Right lobe of liver (tissue), 6 donors: ENCODE results near the gene VMP1. TPM values are rescaled to one million over a fixed set of nuclear protein-coding genes. Genes with fewer than 3 reads are reported as not detected.
"Not testable (repeated sequence)": the region's sequence is repeated elsewhere in the genome, so short reads cannot be mapped to it uniquely, and the experiment has no call there.

Experiments used
- ATAC-seq, 4 donors: fragments of 200-7000 bp; cut with Tn5 transposase; one replicate each; pipeline ENCODE4 v1.9.1; 2020; ENCODE audit warnings: mild to moderate bottlenecking in 4 of 4, moderate library complexity in 4 of 4
- DNase-seq, 3 donors: peaks; one replicate each; pipeline ENCODE4 v3.0.0-alpha.2; 2020
- H3K27ac ChIP-seq, 3 donors: fragments of 200-600 bp; one replicate each; pipeline ENCODE4 v1.8.0; 2022
- H3K27me3 ChIP-seq, 2 donors: fragments of 200-600 bp; one replicate each; pipeline ENCODE4 v1.8.0; 2022
- H3K36me3 ChIP-seq, 4 donors: fragments of 200-600 bp; sonication (generic) in 1 of 4; one replicate each; pipeline versions ENCODE4 v1.5.1 to v1.8.0; 2017 to 2022; ENCODE audit warnings: control low read depth in 1 of 4
- H3K4me1 ChIP-seq, 4 donors: fragments of 200-600 bp; sonication (generic) in 1 of 4; one replicate each; pipeline versions ENCODE4 v1.5.1 to v1.8.0; 2017 to 2022; ENCODE audit warnings: control low read depth in 1 of 4
- H3K4me3 ChIP-seq, 3 donors: fragments of 200-600 bp; one replicate each; pipeline ENCODE4 v1.8.0; 2022
- H3K9me3 ChIP-seq, 4 donors: fragments of 200-600 bp; sonication (generic) in 1 of 4; one replicate each; pipeline versions ENCODE4 v1.5.1 to v1.8.0; 2017 to 2022; ENCODE audit warnings: control low read depth in 1 of 4
- CTCF ChIP-seq, 4 donors: fragments of 200-600 bp in 3 of 4; fragments of 450-650 bp in 1 of 4; IDR thresholded peaks; one replicate each; pipeline versions ENCODE4 v1.5.1 to v1.8.0; 2016 to 2022; ENCODE audit warnings: antibody characterized with exemption in 4 of 4, mild to moderate bottlenecking in 2 of 4
- POLR2A ChIP-seq: fragments of 450-650 bp; IDR thresholded peaks from one replicate; pipeline ENCODE4 v1.6.1; 2017; ENCODE audit warnings: antibody characterized with exemption, mild to moderate bottlenecking
- WGBS: methylation state at CpG from one replicate; pipeline ENCODE4 v1.1.6; 2018; ENCODE audit warnings: low coverage, low lambda C conversion rate; ENCODE audit not compliant: insufficient coverage; ENCODE audit errors: missing lambda C conversion rate; 5-methylcytosine and 5-hydroxymethylcytosine counted together
- intact Hi-C, 2 donors: fragments of 100-400 bp; cut with DNase I; formaldehyde crosslinking; loops; one replicate each; pipeline versions ENCODE4 v1.11.2 to v1.14.1; 2022
- total RNA-seq, 6 experiments: library from RNA; depleted of rRNA in 2 of 6; stranded (reverse); fragments of >200 nt in 2 of 6; fragmentation: NEBNext Ultra II Directional in 3 of 6; extraction: Animal tissue kit (Norgen Biotek cat#: 25700) in 3 of 6; gene quantifications; one replicate each; pipeline versions ENCODE4 v1.1.0 to v1.2.4, GENCODE V29; 2016 to 2023
- donor health status: DM: no; HTN: yes; CAD: no.
- donor health status: DM: no; HTN: no; CAD: no.
- donor health status: DM: no; HTN: no; CAD: no.
- donor health status: DM: no; HTN: yes; CAD: no.
- donor health status: DM: no; HTN: yes; CAD: no.

Gene VMP1
- total RNA-seq, 6 experiments from 2014 or later: 56.9 to 247 (median 160) TPM

- peaks cover 0 to 27% (median 9%) of the 10 kb centered on the region in 4 donors for H3K36me3 ChIP-seq
- no peak for ATAC-seq
- intact Hi-C loops: no loop called here
Measured at GRCh38 chr17:59779521-59779920, 72.1 kb downstream of the VMP1 start.

GRCh38 chr17:59780548-59780947 lies 73.1 kb downstream of the VMP1 start:
- ATAC-seq, DNase-seq, H3K4me3 ChIP-seq, intact Hi-C loops, H3K27me3 ChIP-seq, H3K27ac ChIP-seq, H3K9me3 ChIP-seq: not testable (repeated sequence)
- peaks cover 0 to 24% (median 8%) of the 10 kb centered on the region in 4 donors for H3K4me1 ChIP-seq
- H3K36me3 ChIP-seq: peaks cover 0 to 17% (median 9%) of the 10 kb centered on the region in 4 donors
- WGBS: 83% methylated on average over 5 of the region's 6 CpGs

More at GRCh38 chr17:59779521-59779920, 72.1 kb downstream of the VMP1 start:
- Histone ChIP-seq H3K4me3 (no peak overlapping the region), H3K9me3 (no peaks in the 10 kb centered on the region), H3K4me1 (peaks cover 0 to 20% (median 4%) of the 10 kb centered on the region in 4 donors), H3K27me3 (no peaks in the 10 kb centered on the region), H3K27ac (no peak overlapping the region)
- TF ChIP-seq CTCF (IDR thresholded peaks at IDR 0.05) (no peak), POLR2A (no peak)
- no peak for DNase-seq
- WGBS: 73% methylated on average over 1 of the region's 1 CpG

- H3K9me3 ChIP-seq: no peaks in the 10 kb centered on the region
- H3K4me1 ChIP-seq: peaks cover 0 to 42% (median 19%) of the 10 kb centered on the region in 4 donors
- H3K4me3 ChIP-seq: no peak overlapping the region
- intact Hi-C loops: no loop called here
- peak overlapping the region; percentile 48 to 72 (median 50) for H3K27ac ChIP-seq
- no peak for TF ChIP-seq POLR2A
- WGBS: 34% methylated on average over 5 of the region's 5 CpGs
- H3K36me3 ChIP-seq: peaks cover 0 to 3% (median 0%) of the 10 kb centered on the region in 4 donors
- ATAC-seq (peak; percentile 10 to 51 (median 34)), DNase-seq (no peak)
- H3K27me3 ChIP-seq: no peaks in the 10 kb centered on the region
Measured at GRCh38 chr17:59783221-59784047, 76.0 kb downstream of the VMP1 start.

GRCh38 chr17:59785091-59785799 lies 77.8 kb downstream of the VMP1 start:
- H3K4me3 ChIP-seq: no peak overlapping the region
- no peaks in the 10 kb centered on the region for H3K27me3 ChIP-seq
- 59% methylated on average over 8 of the region's 8 CpGs for WGBS
- no peaks in the 10 kb centered on the region for H3K36me3 ChIP-seq
- TF ChIP-seq POLR2A (no peak), CTCF (IDR thresholded peaks at IDR 0.05) (no peak)
- no peaks in the 10 kb centered on the region for H3K9me3 ChIP-seq
- DNase-seq: no peak
- intact Hi-C loops: no loop called here
- peak in 1 of 4 donors; percentile 2 for ATAC-seq
- peak overlapping the region; percentile 74 to 86 (median 75) for H3K27ac ChIP-seq
- H3K4me1 ChIP-seq: peaks cover 0 to 42% (median 19%) of the 10 kb centered on the region in 4 donors

GRCh38 chr17:59786213-59786535 lies 78.7 kb downstream of the VMP1 start:
- Histone ChIP-seq H3K9me3 (no peaks in the 10 kb centered on the region), H3K27me3 (no peaks in the 10 kb centered on the region), H3K27ac (peak overlapping the region; percentile 74 to 86 (median 75)), H3K36me3 (no peaks in the 10 kb centered on the region), H3K4me3 (no peak overlapping the region), H3K4me1 (peaks cover 0 to 42% (median 19%) of the 10 kb centered on the region in 4 donors)
- intact Hi-C loops: no loop called here
- WGBS: 23% methylated on average over 2 of the region's 2 CpGs
- DNase-seq: no peak
- ATAC-seq: no peak
- TF ChIP-seq POLR2A: no peak
- no peak for TF ChIP-seq CTCF (IDR thresholded peaks at IDR 0.05)
